NT2/D1 (cell line): Measurements from ENCODE around the gene DNAJC27.
A peak's percentile ranks its signal among the peaks of the same experiment; 100 is the strongest.

Source experiments
- DNase-seq: peaks from one replicate; pipeline ENCODE4 v3.0.0-alpha.2; 2011; ENCODE audit warnings: low read depth, low spot score
- H3K27me3 ChIP-seq: 2 replicates; pipeline ENCODE4 v1.6.0; 2011; ENCODE audit warnings: mild to moderate bottlenecking; ENCODE audit not compliant: insufficient read length, insufficient read depth
- H3K36me3 ChIP-seq: 2 replicates; pipeline ENCODE4 v1.6.1; 2011; ENCODE audit warnings: mild to moderate bottlenecking, low read length, mixed read lengths; ENCODE audit not compliant: insufficient read depth, insufficient read length
- H3K4me1 ChIP-seq: 2 replicates; pipeline ENCODE4 v1.5.1; 2011; ENCODE audit not compliant: insufficient read depth, insufficient read length
- H3K4me3 ChIP-seq: 2 replicates; pipeline ENCODE4 v1.5.1; 2011; ENCODE audit warnings: low read depth; ENCODE audit not compliant: insufficient read length
- H3K9ac ChIP-seq: 2 replicates; pipeline ENCODE4 v1.6.0; 2011; ENCODE audit warnings: low read depth; ENCODE audit not compliant: insufficient read length
- H3K9me3 ChIP-seq: 2 replicates; pipeline ENCODE4 v1.5.1; 2011; ENCODE audit warnings: mild to moderate bottlenecking, low read length; ENCODE audit not compliant: insufficient read depth
- SUZ12 ChIP-seq: IDR thresholded peaks from 2 replicates; pipeline ENCODE4 v1.6.1; 2011; ENCODE audit not compliant: insufficient read length, insufficient read depth; ENCODE audit errors: extremely low read depth
- YY1 ChIP-seq: IDR thresholded peaks from 2 replicates; pipeline ENCODE4 v1.6.1; 2011; ENCODE audit not compliant: insufficient read length, insufficient read depth
- ZNF274 ChIP-seq: IDR thresholded peaks from 2 replicates; pipeline ENCODE4 v1.6.1; 2011; ENCODE audit warnings: mild to moderate bottlenecking, low read depth, low read length

Gene DNAJC27

DNA sequence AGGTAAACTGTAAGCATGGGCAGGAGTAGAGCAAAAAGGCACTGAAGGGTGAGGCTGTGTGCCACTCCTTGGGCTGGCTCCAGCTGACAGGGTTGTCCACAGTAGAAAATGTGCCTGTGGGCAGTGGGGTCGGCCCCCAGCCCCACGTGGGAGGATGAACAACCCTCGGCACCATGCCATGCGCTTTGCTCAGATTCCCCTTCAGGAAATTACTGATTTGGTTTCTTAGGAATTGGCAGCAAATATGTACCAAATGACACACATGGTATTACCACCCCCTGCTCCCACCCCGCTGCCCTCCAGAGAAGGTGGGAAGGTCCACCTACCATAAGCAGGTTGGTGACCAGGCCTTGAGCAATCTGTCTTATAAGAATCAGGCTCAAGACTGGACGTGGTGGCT lies 65.3 kb downstream of the DNAJC27 start:
- no peak overlapping the region for H3K4me3 ChIP-seq
- no peak overlapping the region for H3K9ac ChIP-seq
- no peak for TF ChIP-seq ZNF274
- no peak for TF ChIP-seq SUZ12
- no peak for TF ChIP-seq YY1
- DNase-seq: no peak
- peaks cover 5% of the 10 kb centered on the region for H3K36me3 ChIP-seq
- H3K4me1 ChIP-seq: peaks cover 3% of the 10 kb centered on the region
- H3K9me3 ChIP-seq: no peaks in the 10 kb centered on the region
- H3K27me3 ChIP-seq: no peaks in the 10 kb centered on the region

DNA sequence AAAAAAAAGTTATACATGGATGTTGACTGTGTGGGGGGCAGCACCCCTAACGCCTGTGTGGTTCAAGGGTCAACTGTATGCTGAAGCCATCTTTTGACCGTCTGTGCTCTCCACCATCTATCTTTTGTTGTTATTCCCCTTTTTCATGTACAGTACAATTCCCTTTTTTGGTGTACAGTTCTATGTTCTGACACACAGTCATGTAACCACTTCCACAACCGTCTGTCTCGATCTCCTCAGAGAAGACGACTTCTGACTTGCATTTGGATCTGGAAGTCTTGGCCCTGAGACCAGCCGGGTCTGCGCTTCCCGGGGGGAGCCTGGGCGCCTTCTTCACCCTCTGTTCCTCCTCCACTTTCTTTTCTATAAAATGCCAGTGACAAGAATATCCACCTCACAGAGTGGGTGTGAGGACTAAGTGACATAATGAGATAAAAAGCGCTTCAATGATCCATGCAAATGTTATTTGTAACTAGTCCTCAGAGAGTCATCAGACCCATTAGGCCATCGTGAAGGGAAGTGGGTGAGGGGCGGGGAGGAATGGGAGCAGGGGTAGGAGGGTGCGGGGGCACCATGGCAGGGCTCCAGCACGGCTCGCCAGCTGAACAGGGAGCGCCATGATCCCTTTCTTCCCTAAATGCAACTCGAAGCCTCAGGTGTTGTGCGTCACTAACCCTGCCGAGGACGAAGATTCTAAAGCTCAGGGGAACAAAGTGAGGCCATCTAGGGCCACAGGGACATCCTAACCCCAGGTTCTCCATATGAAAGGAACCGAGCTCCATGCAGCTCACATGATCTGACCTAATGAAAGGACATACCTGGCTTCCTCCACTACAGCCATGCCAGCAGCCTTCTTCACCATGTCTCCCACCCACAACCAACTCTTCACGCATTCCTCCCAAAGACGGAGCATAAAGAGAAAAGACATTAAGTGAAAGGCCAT lies 68.3 kb downstream of the DNAJC27 start:
- H3K9ac ChIP-seq: no peak overlapping the region
- TF ChIP-seq YY1: no peak
- no peak for TF ChIP-seq SUZ12
- no peak for TF ChIP-seq ZNF274

DNA sequence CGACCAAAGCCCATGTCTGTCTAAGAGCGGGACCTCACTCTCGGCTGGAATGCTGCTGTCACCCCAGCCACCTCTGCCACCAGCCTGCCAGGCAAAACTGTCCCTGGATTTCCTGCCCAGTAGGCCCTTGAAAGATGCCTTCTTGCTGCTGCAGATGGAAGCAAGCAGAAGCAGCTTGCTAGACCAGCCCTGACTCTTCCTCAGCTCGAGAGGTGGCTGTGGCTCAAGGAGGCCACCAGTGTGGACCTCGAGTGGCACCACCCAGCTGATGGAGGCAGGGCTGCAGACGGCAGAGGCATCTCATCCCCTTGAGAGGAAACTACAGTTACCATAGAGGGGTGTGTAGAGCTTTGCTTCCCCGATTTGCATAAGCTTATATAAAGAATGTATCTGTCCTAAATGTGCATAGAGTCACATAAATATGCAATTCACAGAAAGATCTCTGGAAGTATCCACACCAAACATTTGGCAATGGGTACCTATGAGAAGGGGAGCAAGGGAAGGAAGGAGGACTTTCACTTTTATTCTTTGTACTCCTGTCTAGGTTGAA lies 72.3 kb downstream of the DNAJC27 start:
- Histone ChIP-seq H3K27me3 (no peaks in the 10 kb centered on the region), H3K4me1 (peaks cover 15% of the 10 kb centered on the region), H3K36me3 (peaks cover 3% of the 10 kb centered on the region), H3K9me3 (peaks cover 13% of the 10 kb centered on the region), H3K4me3 (no peak overlapping the region), H3K9ac (no peak overlapping the region)
- TF ChIP-seq ZNF274: no peak
- no peak for TF ChIP-seq YY1
- TF ChIP-seq SUZ12: no peak
- no peak for DNase-seq

More for the DNA sequence above, 68.3 kb downstream of the DNAJC27 start:
- Histone ChIP-seq H3K4me3 (no peak overlapping the region), H3K27me3 (no peaks in the 10 kb centered on the region), H3K4me1 (peaks cover 10% of the 10 kb centered on the region), H3K36me3 (peaks cover 5% of the 10 kb centered on the region), H3K9me3 (no peaks in the 10 kb centered on the region)
- DNase-seq: no peak

DNA sequence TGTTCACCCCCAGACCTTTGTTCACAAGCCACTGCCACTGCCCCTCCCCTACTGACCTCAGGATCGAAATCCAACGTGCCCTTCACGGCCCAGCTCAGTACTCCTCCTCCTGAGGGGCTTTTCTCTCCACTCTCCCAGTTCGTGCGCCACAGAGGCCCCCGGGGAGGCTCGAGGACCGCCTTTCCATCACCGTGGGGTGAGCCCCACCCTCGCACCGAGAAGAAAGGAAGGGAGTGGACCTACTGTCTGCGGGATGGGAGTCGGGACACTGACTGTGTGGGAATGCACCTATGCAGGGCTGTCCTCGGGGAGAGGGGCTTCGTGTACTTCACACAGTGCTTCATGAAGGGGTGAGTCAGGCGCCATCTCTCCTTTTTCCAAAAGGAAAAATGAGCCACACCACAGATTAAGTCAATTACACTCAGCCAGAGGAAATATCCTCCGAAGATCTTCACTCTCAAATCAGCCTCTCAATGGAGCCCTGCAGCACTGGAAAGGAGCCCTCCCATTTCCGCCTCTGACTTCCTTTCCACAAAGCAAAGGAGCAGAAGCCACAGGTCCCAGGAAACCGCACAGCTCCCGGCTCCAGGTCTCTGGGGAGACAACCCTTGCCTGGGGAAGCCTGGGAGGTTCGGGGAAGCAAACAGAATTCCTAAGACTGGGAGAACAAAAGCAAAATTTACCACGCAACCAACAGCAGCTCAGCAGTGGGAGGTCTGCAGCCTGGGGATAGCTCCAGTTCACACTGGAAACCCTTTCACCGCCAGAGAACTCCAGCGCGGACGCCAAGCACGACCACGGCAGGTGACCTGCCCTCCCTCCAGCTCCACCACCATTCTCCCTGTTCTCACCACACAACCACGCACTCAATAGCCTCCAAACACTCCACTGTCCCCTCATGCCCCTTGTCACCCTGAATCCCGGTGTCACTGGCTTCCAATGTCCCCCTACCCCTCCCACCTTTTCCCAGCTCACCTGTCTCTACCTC lies 73.3 kb downstream of the DNAJC27 start:
- Histone ChIP-seq H3K9me3 (peaks cover 17% of the 10 kb centered on the region), H3K9ac (peak overlapping the region; percentile 9), H3K4me1 (peaks cover 12% of the 10 kb centered on the region), H3K4me3 (no peak overlapping the region), H3K27me3 (no peaks in the 10 kb centered on the region), H3K36me3 (peaks cover 3% of the 10 kb centered on the region)
- no peak for DNase-seq
- TF ChIP-seq YY1 (no peak), ZNF274 (no peak), SUZ12 (no peak)

DNA sequence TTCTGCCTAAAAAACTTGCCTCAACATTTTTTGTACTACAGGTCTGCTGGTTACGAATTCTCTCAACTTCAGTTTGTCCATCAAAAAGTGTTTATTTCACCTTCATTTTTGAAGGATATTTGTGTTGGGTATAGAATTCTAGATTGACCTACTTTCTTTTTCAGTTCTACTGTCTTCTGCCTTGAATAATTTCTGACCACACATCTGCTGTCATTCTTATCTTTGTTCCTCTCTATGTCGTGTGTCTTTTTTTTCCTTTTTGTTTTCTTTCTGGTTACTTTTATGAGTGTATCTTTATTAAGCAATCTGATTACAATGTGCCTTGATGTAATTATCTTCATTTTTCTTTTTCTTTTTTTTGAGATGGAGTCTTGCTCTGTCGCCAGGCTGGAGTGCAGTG lies 77.0 kb downstream of the DNAJC27 start:
- Histone ChIP-seq H3K4me3 (no peak overlapping the region), H3K9me3 (peaks cover 21% of the 10 kb centered on the region), H3K36me3 (no peaks in the 10 kb centered on the region), H3K27me3 (no peaks in the 10 kb centered on the region), H3K4me1 (peaks cover 12% of the 10 kb centered on the region), H3K9ac (no peak overlapping the region)
- TF ChIP-seq YY1: no peak
- no peak for TF ChIP-seq ZNF274
- TF ChIP-seq SUZ12: no peak
- DNase-seq: no peak

DNA sequence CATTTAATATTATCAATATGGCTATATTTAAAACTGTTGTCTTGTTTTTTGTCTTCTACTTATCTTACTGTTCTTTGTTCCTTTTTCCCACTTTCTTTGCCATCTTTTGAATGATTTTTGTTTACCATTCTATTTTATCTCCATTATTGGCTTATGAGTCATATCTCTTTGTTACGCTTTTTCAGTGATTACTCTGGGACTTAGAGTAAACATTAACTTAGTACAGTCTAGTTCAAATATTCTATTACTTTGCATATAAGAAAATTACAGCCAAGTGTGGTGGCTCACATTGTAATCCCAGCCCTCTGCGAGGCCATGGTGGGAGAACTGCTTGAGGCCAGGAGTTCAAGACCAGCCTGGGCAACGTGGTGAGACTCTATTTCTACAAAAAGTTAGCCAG lies 77.8 kb downstream of the DNAJC27 start:
- TF ChIP-seq ZNF274: no peak
- no peaks in the 10 kb centered on the region for H3K27me3 ChIP-seq
- peaks cover 8% of the 10 kb centered on the region for H3K4me1 ChIP-seq
- H3K9me3 ChIP-seq: peaks cover 21% of the 10 kb centered on the region
- no peak overlapping the region for H3K9ac ChIP-seq
- H3K4me3 ChIP-seq: no peak overlapping the region
- no peak for DNase-seq
- H3K36me3 ChIP-seq: no peaks in the 10 kb centered on the region
